HepG2 (cell line): Measurements from ENCODE around the gene BCL2L1. TPM values are rescaled to one million over a fixed set of nuclear protein-coding genes. Genes with fewer than 3 reads are reported as not detected.
A peak's percentile ranks its signal among the peaks of the same experiment; 100 is the strongest.

ENCODE experiments used
- DZIP1 ChIP-seq: sonication (generic); formaldehyde crosslinking; IDR thresholded peaks from 2 replicates; pipeline ENCODE4 v1.5.0; 2020; ENCODE audit warnings: mild to moderate bottlenecking, missing genetic modification reagents
- MTF1 ChIP-seq: sonication (generic); formaldehyde crosslinking; IDR thresholded peaks from 2 replicates; pipeline ENCODE4 v1.5.0; 2020; ENCODE audit warnings: missing genetic modification reagents
- NCOA1 ChIP-seq: sonication (generic); formaldehyde crosslinking; IDR thresholded peaks from 2 replicates; pipeline ENCODE4 v1.9.0; 2021; ENCODE audit warnings: missing genetic modification reagents
- POLR2A ChIP-seq, 2 experiments: IDR thresholded peaks; 2 replicates each; pipeline ENCODE4 v1.6.1; 2011; ENCODE audit warnings: low read depth in 2 of 2, low read length in 2 of 2, mild to moderate bottlenecking in 1 of 2, moderate library complexity in 1 of 2; ENCODE audit not compliant: insufficient read depth in 1 of 2
- RFXAP ChIP-seq: sonication (generic); formaldehyde crosslinking; IDR thresholded peaks from 2 replicates; pipeline ENCODE4 v1.4.0; 2020; ENCODE audit warnings: missing genetic modification reagents, borderline replicate concordance
- SNAI1 ChIP-seq: sonication (generic); formaldehyde crosslinking; IDR thresholded peaks from 2 replicates; pipeline ENCODE4 v1.5.0; 2020; ENCODE audit warnings: mild to moderate bottlenecking, missing genetic modification reagents, borderline replicate concordance
- TRIM22 ChIP-seq: fragments of 450-650 bp; IDR thresholded peaks from 2 replicates; pipeline ENCODE4 v1.6.1; 2017
- ZBTB3 ChIP-seq: sonication (generic); formaldehyde crosslinking; IDR thresholded peaks from 2 replicates; pipeline ENCODE4 v1.4.0; 2020; ENCODE audit warnings: low read depth, mild to moderate bottlenecking, moderate library complexity, missing genetic modification reagents, borderline replicate concordance
- ZNF234 ChIP-seq: sonication (generic); formaldehyde crosslinking; conservative IDR thresholded peaks from 2 replicates; pipeline ENCODE4 v1.5.1; 2020; ENCODE audit warnings: mild to moderate bottlenecking, missing genetic modification reagents
- ZNF3 ChIP-seq: IDR thresholded peaks from 2 replicates; pipeline ENCODE4 v1.7.0; 2017; ENCODE audit warnings: inconsistent platforms
- ZNF317 ChIP-seq: sonication (generic); formaldehyde crosslinking; IDR thresholded peaks from 2 replicates; pipeline ENCODE4 v1.5.0; 2020; ENCODE audit warnings: mild to moderate bottlenecking, missing genetic modification reagents
- ZNF350 ChIP-seq: sonication (generic); formaldehyde crosslinking; IDR thresholded peaks from 2 replicates; pipeline ENCODE4 v1.4.0; 2020; ENCODE audit warnings: mild to moderate bottlenecking, low read depth, missing genetic modification reagents, borderline replicate concordance
- ZNF569 ChIP-seq: sonication (generic); formaldehyde crosslinking; IDR thresholded peaks from 2 replicates; pipeline ENCODE4 v1.5.0; 2020; ENCODE audit warnings: mild to moderate bottlenecking, missing genetic modification reagents, moderate library complexity, borderline replicate concordance
- ZNF678 ChIP-seq: sonication (generic); formaldehyde crosslinking; IDR thresholded peaks from 2 replicates; pipeline ENCODE4 v1.4.0; 2020; ENCODE audit warnings: mild to moderate bottlenecking, missing genetic modification reagents
- ZNF75D ChIP-seq: sonication (generic); formaldehyde crosslinking; IDR thresholded peaks from 2 replicates; pipeline ENCODE4 v1.8.1; 2023; ENCODE audit warnings: missing genetic modification reagents, mild to moderate bottlenecking, borderline replicate concordance
- ZNF772 ChIP-seq: sonication (generic); formaldehyde crosslinking; IDR thresholded peaks from 2 replicates; pipeline ENCODE4 v1.5.0; 2020; ENCODE audit warnings: mild to moderate bottlenecking, missing genetic modification reagents
- polyA plus RNA-seq, 8 experiments: library from polyadenylated mRNA; depleted of rRNA in 3 of 8; stranded (reverse) in 7 of 8; unstranded in 1 of 8; fragments of >200 nt; fragmentation: Illumina TruSeq in 4 of 8; extraction: Trizol in 4 of 8; gene quantifications; 2 replicates each; pipeline versions ENCODE4 v1.2.1 to v1.2.3, GENCODE V29; 2011 to 2016; ENCODE audit warnings: low read depth in 4 of 8, missing spikeins in 1 of 8, mixed read lengths in 1 of 8; ENCODE audit not compliant: insufficient read depth in 1 of 8
- total RNA-seq, 5 experiments: library from RNA; depleted of rRNA; stranded (reverse); fragments of >200 nt; fragmentation: Illumina TruSeq; extraction: Trizol; gene quantifications; 2 replicates each; pipeline ENCODE4 v1.2.3, GENCODE V29; 2016; ENCODE audit warnings: low read depth in 1 of 5
- TF ChIP-seq, protein P1 (sequence below): sonication (generic); formaldehyde crosslinking; IDR thresholded peaks from 2 replicates; pipeline ENCODE4 v1.5.0; 2020; ENCODE audit warnings: missing genetic modification reagents
- TF ChIP-seq, protein P2 (sequence below): sonication (generic); formaldehyde crosslinking; IDR thresholded peaks from 2 replicates; pipeline ENCODE4 v1.8.0; 2023; ENCODE audit warnings: mild to moderate bottlenecking, missing genetic modification reagents
- TF ChIP-seq, protein P3 (sequence below): sonication (generic); formaldehyde crosslinking; conservative IDR thresholded peaks from 2 replicates; pipeline ENCODE4 v1.4.0; 2020; ENCODE audit warnings: missing genetic modification reagents
- TF ChIP-seq, protein P4 (sequence below): sonication (generic); formaldehyde crosslinking; IDR thresholded peaks from 2 replicates; pipeline ENCODE4 v1.8.0; 2022; ENCODE audit warnings: low read depth, missing genetic modification reagents

BCL2L1 gene
- total and polyA plus RNA-seq, 2 of the 13 experiments (the other 11 are each of a cell fraction or from before 2014, with no cell fraction given): 164 to 258 TPM

DNA sequence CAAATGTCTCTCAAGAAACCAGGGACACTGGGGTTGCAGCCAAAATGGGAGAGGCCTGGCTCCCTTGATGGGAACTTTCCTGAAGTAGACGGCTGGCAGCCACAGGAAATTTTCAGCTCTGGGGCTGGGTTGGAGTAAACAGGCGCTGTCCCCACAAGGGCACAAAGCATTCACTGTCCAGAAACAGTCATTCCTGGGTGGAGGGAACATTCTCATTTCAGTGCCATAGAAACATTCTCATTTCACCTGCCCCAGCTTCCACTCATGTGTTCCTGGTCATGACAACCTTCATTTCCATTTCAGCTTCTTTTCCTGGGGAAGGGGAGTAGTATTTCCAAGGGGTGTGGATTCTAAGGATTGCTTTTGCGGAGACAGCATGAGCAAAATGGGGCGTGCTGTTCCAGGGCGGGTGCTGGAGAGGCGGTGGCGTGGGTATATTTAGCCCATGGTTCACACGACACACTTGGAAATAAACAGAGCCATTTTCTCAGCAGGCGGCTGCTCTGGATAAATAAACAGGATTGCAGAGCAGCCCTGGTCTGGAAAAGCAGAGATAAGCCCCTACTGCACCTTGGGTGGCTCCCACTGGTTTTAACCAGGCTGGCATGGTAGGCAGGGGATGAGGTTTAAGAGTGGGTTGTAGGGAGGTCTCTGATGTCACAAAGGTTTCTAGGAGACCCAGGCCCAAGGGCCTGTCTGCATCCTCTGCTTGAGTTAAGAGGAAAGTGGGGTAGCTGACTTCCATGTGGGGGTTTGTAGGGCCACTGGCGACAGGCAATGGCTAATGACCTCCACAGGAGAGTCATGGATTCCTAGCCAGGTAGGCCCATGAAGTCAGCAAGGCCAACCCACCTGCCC lies 52.1 kb downstream of the BCL2L1 start (continued):
- TF ChIP-seq, protein P1, sequence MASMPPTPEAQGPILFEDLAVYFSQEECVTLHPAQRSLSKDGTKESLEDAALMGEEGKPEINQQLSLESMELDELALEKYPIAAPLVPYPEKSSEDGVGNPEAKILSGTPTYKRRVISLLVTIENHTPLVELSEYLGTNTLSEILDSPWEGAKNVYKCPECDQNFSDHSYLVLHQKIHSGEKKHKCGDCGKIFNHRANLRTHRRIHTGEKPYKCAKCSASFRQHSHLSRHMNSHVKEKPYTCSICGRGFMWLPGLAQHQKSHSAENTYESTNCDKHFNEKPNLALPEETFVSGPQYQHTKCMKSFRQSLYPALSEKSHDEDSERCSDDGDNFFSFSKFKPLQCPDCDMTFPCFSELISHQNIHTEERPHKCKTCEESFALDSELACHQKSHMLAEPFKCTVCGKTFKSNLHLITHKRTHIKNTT (CRISPR knock-in tag): no peak
- TF ChIP-seq MTF1 (CRISPR knock-in tag) (no peak), ZNF569 (CRISPR knock-in tag) (no peak), ZNF350 (CRISPR knock-in tag) (no peak), RFXAP (CRISPR knock-in tag) (no peak), ZNF317 (CRISPR knock-in tag) (no peak), ZBTB3 (CRISPR knock-in tag) (no peak), POLR2A (IDR thresholded peaks at IDR 0.05; ENCODE audit: insufficient read depth in 1 of 2, low read depth in 2 of 2, low read length in 2 of 2) (0 out of 4 replicates have a peak, but pooled peaks of 1 of the 2 experiments have one; percentile 13), SNAI1 (CRISPR knock-in tag) (no peak), DZIP1 (no peak), NCOA1 (CRISPR knock-in tag) (no peak), ZNF75D (no peak), ZNF3 (CRISPR knock-in tag) (no peak), ZNF234 (CRISPR knock-in tag) (no peak), ZNF772 (CRISPR knock-in tag) (no peak), ZNF678 (CRISPR knock-in tag) (no peak), TRIM22 (no peak)
- TF ChIP-seq, protein P2, sequence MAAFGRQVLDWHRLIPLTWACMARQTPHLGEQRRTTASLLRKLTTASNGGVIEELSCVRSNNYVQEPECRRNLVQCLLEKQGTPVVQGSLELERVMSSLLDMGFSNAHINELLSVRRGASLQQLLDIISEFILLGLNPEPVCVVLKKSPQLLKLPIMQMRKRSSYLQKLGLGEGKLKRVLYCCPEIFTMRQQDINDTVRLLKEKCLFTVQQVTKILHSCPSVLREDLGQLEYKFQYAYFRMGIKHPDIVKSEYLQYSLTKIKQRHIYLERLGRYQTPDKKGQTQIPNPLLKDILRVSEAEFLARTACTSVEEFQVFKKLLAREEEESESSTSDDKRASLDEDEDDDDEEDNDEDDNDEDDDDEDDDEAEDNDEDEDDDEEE (CRISPR knock-in tag): no peak
- TF ChIP-seq, protein P3, sequence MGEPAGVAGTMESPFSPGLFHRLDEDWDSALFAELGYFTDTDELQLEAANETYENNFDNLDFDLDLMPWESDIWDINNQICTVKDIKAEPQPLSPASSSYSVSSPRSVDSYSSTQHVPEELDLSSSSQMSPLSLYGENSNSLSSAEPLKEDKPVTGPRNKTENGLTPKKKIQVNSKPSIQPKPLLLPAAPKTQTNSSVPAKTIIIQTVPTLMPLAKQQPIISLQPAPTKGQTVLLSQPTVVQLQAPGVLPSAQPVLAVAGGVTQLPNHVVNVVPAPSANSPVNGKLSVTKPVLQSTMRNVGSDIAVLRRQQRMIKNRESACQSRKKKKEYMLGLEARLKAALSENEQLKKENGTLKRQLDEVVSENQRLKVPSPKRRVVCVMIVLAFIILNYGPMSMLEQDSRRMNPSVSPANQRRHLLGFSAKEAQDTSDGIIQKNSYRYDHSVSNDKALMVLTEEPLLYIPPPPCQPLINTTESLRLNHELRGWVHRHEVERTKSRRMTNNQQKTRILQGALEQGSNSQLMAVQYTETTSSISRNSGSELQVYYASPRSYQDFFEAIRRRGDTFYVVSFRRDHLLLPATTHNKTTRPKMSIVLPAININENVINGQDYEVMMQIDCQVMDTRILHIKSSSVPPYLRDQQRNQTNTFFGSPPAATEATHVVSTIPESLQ (CRISPR knock-in tag): no peak
- TF ChIP-seq, protein P4, sequence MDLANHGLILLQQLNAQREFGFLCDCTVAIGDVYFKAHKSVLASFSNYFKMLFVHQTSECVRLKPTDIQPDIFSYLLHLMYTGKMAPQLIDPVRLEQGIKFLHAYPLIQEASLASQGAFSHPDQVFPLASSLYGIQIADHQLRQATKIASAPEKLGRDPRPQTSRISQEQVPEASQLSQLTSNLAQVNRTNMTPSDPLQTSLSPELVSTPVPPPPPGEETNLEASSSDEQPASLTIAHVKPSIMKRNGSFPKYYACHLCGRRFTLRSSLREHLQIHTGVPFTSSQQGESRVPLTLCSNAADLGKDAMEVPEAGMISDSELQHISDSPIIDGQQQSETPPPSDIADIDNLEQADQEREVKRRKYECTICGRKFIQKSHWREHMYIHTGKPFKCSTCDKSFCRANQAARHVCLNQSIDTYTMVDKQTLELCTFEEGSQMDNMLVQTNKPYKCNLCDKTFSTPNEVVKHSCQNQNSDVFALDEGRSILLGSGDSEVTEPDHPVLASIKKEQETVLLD (CRISPR knock-in tag): no peak
